ENCODE results near the gene PEX14.

Gene PEX14

DNA sequence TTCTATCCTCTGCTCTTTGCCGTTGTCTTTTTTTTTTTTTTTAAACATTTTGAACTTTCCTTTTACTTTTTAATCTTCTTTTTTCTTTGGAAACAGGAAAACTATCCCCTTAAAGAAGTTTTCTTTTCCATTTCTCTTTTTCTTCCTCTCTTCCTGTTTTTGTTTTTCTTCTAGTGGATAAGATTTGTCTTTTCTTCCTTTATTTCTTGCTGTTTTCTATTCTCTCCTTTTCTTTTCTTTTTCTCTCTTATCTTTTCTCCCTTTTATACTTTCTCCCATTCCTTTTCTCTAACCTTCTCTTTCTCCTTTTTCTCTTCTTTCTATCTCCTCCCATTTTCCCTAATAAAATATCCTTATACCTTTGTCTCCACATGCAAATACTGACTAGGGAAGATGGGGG is 46.2 kb downstream of the PEX14 start:
- DNase-seq: no peak

DNA sequence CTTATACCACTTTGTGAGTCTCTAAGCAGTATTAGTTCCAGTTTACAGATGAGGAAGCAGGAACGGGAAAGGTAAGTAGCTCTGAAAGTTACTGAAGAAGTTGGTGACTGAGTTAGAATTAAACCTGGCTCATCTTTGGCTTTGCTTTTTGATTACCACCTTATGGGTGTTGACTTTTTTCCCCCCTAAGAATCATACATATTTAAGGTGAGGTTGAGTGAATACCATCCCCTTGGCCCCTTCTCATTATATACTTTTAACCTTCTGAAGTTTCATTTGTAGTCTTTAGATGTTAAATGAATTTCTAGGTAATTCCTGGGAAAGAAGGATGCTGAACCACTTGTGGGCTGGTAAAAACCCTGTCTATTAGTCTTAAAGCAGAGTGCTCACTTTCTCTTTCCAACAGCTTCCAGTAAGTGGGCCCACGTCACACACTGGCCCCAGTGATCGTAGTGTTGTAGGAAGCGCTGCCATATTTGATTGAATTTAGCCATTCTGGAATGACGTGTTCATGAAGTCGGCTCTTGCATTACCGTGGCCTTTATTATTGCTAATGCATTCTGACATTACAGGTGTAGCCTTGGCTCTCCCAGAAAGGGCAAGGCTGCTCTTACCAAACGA is 46.9 kb downstream of the PEX14 start:
- DNase-seq: no peak

DNA sequence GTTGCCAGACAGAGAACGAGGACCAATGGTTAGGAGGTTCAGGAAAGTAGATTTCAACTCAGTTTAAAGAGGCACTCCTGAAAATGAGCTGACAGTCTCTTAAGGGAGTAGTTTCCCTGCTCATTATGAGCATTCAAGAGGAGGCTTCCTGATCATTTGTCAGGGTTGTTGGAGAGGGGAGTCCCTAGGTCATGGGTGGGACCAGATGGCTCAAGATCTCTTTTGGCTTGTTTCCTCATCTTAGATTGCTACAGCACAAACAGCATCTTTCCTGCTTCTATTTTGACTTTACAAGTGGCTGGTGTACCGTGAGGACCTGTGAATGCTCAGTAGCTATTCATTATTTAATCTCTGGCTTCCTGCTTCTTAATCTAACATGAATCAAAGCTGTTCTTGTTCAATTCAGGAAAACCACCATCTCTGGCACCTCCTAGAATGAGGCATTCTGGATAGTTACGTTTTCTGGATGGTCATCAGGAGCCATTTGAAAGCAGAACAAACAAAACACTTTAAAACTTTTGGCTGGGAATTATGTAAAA is 47.6 kb downstream of the PEX14 start:
- no peak for DNase-seq

DNA sequence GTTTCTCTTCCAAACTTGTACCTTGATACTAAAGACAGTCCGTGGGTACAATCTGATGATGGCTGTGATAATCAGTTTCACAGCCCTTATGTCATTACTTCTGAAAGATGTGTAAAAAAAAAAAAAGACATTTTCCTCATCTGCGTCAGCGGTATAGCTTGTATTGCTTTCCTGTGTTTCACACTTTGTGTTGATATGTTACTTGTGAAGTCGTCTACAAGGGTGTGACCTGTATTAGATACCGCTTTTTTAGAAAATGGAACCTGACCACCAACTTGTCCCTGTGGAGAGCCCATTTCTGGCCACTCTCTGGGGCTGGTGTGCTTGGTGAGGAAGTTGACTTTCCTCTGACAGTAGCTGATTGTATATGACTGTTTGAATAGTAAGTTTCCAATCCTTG is 50.5 kb downstream of the PEX14 start:
- DNase-seq: no peak

DNA sequence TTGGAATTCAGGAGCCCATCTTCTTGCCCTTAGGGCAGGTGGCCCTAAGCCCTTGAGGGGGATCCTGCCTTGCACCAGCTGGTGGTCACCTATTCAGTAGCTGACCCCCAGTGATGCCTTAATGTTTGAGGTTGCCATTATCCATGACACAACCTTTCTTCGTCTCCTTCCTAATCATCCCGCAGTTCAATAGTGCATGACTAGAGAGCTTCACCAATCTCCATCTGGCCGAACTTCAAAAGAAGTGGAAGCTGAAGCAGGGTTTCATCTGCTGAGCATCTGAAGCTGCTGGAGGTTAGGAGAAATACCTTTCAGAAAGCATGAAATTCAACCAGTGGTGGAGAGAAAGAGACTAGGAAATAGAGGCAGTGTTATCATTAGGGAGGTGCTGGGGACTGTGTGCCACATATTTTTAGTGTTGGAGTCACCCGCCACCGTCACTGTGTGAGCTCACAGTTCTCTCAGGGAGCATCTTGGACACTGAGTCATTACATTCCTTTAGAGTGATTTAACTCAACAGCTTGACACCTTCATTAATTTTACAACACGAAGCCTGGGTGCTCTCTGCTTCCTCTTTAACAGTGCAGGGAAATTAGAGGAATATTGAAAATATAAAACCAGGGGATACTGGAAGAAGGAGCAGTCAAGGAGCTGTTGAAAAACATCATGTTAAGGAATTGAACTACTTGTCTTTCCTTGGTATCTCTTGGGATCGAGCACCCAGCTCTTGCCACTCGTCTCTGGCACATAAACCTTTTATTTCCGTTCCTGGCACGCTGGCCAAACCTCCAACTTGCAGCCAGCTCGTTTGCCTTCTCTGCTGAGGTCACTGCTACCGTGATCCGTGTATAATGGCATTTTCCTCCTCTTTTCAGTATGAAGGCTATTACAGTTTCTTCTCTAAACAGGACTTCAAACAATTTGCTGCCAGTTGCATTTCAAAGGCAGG is 53.6 kb downstream of the PEX14 start:
- no peak for DNase-seq

DNA sequence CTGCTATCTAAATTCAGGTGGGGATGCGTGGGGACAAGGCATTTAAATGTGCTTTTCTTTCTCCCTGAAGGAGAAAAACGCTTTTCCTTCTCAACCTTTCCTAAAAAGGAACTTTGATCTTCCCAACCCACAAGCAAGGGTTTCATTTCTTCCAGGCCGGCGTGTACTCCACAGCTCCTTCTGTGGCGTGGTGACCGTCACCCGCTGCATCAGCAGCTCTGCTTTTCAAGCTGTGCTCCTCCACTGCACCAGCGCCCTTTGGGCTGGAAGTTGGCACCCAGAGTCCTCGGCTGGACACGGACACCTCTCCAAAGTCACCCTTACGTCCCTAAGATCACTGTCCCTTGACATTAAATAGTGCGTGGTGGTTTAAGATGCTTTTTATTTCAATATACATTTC is 54.3 kb downstream of the PEX14 start:
- no peak for DNase-seq

DNA sequence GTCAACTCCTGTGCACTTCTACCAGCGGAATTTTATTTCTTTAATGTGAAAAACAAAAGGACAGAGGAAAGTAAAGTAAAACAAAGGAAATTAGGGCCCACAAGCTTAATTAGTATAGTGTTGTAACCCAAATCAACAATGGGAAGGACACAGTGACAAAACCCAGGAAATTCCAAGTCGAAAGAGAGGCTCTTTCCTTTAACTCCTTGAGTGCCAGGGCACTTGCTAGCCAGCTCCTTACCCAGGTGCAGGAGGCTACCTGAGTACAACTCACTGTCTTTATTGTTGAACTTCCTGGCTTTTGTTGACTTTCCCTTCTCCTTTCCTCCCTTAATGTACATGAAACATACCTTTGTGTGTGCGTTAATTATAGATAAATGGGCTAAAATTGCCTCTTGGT is 55.0 kb downstream of the PEX14 start:
- no peak for DNase-seq

DNA sequence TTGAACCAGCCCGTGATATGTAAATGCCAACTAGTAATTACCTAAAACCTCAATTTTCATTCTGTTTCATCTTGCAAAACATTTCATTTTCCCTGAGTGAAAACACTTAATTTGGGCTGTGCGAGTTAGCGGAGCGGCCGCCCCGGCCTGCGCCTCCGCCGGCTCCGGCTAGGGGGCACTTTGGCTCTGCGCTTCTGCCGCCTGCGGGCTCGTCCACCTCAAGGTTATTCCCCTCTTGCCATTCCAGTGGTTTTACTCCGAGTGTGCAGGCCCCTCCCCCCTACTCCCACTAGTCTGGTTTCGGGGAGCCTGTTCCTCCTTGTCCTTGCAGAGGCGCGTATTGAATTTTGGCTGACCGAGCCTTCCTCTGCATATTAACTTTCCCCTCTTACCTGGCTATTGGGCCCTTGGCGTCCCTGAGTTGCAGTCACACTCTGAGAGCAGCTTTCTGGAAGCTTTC is 55.6 kb downstream of the PEX14 start:
- DNase-seq: no peak

DNA sequence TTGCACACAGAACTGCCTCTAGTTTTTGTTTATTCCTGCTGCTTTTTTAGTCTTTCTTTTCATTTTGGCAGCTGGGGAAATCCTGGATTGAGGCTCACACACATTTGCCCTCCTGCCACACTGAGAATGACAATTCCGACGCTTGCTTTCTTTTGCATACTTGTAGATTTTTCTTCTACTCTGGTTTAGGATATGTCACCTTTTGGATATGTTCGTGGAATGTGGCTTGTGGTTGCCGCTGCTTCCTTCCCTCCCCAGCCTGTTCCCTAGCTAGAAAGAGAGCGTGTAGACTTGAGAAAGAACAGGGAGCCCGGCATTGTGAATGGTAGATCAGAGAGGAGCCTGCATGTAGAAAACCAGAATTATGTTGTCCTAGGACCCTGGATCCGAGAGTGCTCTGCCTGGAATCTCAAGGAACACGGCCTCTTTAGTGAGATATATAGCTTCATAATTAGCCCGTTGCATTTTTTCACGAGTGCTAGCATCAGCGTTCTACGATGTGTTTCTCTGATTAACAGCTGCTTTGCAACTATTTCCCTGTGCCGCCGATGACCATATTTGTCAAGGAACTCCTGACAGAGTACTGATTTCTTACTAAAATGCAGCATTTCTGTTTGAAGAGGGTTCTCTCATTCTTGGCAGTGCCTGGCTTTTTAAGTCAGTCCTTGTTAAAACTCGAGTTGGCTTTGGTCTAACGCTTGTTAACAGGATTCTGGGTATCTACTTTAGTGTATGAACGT is 56.2 kb downstream of the PEX14 start:
- no peak for DNase-seq

DNA sequence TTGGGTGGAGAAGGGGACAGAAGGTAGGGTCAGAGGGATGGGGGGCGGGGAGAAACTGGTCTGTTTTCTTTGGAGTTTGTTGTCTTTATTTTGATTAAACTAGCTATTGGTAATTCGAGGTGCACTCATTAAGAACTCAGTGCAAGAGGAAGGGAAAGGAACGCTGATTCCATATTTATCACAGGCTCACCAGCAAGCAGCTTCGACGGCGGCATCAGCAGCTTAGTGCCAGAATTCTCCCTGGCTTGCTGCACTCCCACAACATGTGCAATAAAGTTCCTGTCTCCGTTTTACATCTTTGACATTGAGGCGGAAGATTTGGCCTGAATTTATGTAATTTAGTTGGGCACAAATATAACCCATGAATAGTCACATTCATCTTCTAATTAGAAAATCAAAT is 57.6 kb downstream of the PEX14 start:
- DNase-seq: no peak

DNA sequence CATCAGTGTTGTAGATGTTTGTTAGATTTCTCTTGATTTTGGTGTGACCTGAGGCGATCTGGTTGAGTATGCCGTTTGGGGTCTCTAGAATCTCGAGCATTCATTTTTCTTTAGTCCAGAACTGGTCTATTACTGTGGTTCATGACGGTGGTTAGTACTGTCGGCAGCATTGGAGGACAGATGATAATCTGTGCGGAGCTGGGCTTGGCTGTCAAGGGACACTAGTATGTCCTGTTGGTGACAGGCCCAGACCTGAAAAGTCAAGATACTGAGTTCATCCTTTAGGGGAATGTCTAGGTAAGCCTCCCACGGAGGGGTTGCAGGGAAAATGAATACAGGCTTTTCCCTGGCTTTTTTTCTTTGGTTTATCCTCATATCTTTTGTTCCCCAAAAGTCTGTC is 59.8 kb downstream of the PEX14 start:
- DNase-seq: no peak

DNA sequence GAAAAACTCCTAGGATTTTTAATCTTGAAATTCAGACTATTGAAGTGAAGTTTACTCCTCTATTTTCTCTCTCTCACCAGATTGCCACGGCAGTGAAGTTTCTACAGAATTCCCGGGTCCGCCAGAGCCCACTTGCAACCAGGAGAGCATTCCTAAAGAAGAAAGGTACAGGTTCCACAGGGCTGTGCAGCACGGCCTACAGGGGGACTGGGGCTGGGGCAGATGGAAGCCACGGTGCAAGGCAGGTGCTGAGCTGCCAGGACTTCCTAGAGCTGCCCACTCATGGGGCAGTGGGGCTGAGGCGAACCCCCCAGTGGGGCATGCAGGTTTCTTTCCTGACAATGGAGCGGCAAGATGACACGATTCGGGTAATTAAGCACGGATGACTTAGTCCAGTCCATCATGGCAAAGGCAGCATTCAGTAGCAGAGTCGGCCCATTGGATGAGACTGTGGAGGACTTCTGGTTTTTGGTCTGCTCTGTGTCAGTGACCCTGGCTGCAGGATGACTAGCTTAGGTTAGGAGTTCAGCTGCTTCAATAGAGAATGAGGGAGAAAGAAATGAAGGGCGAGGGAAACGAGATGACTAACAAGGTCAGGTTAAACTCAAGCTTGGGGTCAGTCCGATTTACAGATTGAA is 61.5 kb downstream of the PEX14 start:
- DNase-seq: no peak

DNA sequence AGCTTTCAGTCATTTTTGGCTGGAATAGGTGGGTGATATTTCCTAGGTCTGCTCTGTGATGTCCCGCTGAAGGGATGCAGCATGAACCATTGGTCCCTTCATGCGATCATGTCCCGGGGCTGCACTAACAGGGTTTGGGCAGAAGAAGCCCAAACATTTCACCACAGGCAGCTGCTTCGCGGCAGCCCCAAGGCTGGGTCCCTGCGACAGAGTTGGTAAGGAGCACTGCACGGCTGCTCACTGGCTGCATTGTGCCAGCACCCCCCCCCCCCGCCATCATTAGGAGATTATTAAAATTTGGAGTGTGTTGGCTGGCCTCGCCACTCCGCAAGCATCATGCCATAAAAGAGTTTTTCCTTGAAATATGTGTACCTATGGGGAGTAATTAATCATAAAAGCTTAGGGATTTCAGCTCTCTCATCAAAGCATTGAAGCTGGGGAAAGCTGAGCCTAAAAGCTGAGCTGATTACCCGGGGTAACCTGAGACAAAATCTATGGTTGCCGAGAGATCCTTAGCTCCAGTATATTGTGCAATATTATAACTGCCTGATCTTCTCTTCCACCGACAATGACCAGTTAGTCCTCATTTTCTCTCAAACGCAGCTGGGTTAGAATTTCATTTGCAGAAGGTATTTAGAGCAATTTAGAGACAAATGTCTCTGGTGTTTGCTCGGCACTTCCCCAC is 62.5 kb downstream of the PEX14 start:
- DNase-seq: no peak

DNA sequence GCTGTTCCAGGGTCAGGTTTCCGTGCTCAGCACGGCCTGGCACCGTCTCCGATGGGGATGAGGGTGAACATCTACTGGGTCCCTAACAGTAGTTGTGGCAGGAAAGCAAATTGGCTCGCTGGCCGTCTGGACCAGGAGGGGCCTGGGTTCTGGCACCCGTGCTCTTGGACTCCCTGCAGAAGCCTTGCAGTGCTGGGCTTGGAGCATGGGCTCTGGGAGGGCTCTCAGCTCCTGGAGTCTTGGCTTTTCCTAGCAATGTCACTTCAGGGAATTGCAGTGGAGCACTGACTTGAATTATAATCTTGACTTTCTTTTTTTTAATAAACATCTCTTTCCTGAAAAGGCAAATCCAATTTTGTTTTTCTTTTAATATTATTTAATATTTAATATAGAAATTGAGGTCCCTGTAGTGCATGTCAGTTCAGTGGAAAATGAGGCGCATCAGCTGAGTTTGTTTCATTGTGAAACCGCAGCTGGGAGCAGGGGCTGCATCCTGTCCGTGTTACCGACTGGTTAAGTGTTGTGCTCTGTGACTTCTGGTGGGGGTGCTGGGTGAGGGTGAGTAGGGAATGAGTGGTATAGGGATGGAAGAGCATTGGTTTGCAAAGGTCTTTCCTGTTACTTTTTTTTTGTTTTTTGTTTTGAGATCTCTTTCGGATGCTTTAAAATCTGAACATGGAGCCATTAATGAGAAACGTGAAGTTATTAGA is 64.1 kb downstream of the PEX14 start:
- DNase-seq: no peak

DNA sequence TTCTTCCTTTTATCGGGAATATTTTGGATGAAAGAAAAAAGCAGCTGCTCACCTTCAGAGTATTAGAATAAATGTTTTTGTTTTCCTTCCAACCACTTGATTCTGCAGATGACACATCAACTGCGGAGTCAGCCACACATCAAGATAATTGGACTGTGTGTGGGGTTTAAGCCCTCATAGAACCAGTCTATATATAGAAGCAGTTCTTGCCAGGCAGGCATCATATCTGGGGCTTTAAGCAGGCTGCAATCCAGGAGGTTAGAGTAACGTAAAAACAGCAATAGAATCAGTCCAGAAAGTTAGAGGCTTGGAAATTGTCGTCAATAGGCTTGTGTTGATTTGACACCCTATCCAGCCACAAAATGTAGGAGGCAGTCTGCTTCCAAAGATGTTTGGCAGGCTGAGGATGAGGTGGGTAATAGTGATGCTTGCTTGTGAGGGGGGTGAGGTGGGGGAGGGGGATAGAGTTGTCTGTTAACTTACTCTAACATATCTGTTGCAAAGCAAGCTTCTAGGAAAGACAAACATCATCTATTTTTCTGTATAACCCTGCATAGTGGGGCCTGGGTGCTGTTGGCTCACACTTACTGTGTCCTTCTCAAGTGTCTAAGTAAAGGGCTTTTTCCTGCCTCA is 64.8 kb downstream of the PEX14 start:
- DNase-seq: no peak

DNA sequence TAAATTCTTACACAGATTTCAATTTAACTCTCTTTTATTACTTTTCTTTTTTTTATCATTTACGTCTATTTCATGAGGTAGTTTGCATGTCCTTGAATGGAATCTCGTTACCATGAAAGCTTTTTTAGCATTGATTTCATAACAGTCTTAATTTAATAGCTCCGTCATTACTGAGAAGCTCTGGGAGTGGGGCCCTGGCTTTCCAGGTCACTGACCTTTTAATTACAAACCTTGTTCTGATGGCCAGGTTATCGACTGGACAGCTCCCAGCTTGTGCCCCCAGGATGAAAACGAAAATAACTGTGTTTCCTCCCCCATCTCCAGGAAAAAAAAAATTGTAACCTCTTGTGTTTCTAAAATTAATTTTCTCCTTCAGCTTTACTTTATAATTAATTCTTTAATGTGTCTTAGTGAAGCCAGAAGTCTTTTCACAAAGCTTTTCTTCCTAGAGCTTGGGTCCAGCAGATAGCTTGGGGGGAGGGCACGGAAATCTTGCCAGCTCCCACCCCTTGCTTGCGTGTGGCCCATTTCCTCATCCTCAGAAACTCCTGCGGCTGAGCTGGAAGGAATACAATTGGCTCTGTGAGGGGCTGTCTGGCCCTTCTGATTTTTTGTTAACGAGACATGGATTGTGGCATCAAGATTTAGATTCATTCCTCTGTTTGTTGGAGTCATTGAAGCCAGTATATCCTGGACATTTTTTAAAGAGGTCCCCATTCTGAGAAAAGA is 65.7 kb downstream of the PEX14 start:
- no peak for DNase-seq

DNA sequence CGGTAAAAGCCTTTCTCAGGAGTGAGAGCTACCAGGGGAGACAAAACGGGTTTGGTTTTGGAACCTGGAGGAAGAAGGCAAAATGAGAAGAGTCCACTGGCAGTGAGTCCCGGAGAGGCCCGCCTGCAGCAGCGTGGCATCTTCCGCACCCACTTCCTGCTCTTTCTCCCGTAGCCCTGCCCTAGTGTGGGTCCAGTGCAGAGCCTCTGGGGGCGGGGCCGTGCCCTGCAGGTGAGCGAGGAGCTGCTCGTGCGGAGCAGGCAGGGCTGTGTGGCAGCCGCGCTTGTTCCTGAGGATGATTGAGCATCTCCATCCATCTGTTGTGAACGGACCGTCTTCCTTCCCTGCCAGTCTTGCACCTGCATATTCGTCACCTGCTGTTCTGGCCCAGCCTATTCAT is 66.5 kb downstream of the PEX14 start:
- DNase-seq: no peak

DNA sequence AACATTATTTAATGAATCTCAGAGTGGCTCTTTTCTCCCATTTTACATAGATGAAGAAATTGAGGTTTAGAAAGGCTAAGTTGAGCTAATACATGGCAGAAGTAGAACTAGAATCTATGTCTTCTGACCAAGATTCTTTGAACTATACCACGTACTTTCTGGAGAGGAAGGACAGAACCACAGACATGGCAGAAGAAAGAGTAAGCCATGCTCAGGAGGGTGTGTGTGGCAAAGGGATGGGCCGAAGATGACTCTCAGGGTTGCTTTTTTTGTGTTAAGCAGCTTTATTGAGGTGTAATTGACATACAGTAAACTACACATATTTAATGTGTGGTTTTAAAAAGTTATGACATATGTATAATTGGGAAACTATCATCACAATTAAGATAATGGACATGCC is 69.5 kb downstream of the PEX14 start:
- no peak for DNase-seq

DNA sequence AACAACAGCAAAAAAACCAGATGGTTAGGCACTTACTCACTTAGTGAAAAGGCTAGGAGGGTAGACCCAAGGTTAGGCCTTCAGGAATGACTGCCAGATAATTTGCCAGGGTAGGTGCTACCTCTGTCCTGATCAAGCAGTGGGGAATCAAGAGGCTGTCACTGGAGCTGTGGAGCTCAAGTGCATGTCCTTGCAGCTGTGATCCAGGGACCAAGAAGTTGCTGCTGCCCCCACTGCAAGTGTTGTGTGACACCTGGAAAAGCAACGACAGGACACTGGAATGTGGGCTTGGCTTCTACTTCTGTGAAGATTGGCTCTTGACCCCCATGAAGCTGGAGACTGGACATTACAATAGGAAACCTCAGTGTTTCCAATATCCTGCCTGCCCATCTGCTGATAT is 72.1 kb downstream of the PEX14 start:
- DNase-seq: no peak

DNA sequence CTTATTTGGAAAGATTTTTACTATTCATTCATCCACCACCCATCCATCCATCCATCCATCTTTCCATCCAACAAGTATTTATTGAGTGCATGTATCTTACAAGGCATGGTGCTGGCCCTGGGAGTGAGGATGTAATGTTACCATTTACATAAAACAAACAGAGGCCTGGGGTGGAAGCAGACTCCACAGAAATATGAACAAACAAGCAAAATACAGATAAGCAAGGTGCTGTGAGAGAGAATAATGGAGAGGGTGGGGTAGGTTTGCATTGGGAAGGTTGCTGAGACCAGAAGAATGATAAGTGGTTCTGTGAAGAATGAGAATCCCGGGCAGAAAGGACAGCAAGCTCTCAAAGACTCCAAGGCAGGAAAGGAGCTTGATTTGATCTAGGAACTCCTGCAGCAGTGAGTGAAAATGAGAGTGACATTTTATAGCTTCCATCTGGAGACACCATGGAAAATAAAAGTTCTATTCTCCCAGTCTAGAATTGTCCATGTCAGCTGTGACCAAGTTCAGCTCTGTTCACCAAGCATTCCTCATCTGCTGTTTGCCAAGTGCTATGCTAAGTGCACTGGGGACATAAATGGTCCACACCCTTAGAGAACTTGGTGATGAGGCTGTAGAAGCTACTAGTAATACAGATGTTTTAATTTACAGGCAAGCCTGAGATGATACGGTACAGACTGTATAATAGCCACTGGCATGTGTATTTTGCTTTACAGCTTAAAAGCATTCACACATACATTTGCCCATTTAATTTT is 75.3 kb downstream of the PEX14 start:
- no peak for DNase-seq

Data from GOT3 (cell line).